Testis (tissue), 2 donors: Measurements from ENCODE around the gene MBD6.

ENCODE experiments used
- POLR2A ChIP-seq: fragments of 450-650 bp; IDR thresholded peaks from one replicate; pipeline ENCODE4 v1.6.1; 2017; ENCODE audit warnings: antibody characterized with exemption, mild to moderate bottlenecking, moderate library complexity
- TF ChIP-seq, protein P1 (sequence below), 3 experiments: fragments of 450-650 bp in 2 of 3; fragments of 200-600 bp in 1 of 3; sonication (generic) in 1 of 3; IDR thresholded peaks; one replicate each; pipeline ENCODE4 v1.5.1; 2016 to 2019; ENCODE audit warnings: antibody characterized with exemption in 3 of 3, mild to moderate bottlenecking in 2 of 3, moderate library complexity in 1 of 3

DNA sequence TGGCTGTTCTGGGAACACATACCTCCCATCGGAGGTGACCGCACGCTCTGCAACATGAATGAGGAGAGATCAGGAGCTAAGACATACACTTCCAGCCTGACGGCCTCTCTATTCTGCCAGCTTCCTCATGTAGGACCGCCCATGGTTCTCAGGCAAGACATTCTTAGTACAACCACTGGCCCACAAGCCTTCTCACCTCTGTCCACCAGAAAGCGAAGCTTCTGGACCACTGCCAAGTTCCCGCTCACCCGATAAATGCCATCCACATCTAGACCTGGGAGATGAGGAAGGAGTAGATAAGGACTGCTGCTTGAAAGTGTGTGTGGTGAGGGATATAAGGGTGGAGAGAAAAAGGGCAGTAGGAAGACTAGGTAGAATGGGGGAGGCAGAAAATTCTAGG is 48.2 kb upstream of the MBD6 start:
- TF ChIP-seq, protein P1, sequence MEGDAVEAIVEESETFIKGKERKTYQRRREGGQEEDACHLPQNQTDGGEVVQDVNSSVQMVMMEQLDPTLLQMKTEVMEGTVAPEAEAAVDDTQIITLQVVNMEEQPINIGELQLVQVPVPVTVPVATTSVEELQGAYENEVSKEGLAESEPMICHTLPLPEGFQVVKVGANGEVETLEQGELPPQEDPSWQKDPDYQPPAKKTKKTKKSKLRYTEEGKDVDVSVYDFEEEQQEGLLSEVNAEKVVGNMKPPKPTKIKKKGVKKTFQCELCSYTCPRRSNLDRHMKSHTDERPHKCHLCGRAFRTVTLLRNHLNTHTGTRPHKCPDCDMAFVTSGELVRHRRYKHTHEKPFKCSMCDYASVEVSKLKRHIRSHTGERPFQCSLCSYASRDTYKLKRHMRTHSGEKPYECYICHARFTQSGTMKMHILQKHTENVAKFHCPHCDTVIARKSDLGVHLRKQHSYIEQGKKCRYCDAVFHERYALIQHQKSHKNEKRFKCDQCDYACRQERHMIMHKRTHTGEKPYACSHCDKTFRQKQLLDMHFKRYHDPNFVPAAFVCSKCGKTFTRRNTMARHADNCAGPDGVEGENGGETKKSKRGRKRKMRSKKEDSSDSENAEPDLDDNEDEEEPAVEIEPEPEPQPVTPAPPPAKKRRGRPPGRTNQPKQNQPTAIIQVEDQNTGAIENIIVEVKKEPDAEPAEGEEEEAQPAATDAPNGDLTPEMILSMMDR (IDR thresholded peaks at IDR 0.05): no peak
- no peak for TF ChIP-seq POLR2A
